Stimulated activated CD8-positive, alpha-beta memory T cell treated with anti-CD3 and anti-CD28 coated beads, Interleukin-15, amount 100 ng/mL, for 4 hours (primary cell): ENCODE measurements around the gene C1RL.

Source experiments
- DNase-seq, 2 donors: peaks; one replicate each; pipeline ENCODE4 v3.0.0-alpha.2; 2020; ENCODE audit warnings: low read depth in 2 of 2

The C1RL gene, protein sequence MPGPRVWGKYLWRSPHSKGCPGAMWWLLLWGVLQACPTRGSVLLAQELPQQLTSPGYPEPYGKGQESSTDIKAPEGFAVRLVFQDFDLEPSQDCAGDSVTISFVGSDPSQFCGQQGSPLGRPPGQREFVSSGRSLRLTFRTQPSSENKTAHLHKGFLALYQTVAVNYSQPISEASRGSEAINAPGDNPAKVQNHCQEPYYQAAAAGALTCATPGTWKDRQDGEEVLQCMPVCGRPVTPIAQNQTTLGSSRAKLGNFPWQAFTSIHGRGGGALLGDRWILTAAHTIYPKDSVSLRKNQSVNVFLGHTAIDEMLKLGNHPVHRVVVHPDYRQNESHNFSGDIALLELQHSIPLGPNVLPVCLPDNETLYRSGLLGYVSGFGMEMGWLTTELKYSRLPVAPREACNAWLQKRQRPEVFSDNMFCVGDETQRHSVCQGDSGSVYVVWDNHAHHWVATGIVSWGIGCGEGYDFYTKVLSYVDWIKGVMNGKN

DNA sequence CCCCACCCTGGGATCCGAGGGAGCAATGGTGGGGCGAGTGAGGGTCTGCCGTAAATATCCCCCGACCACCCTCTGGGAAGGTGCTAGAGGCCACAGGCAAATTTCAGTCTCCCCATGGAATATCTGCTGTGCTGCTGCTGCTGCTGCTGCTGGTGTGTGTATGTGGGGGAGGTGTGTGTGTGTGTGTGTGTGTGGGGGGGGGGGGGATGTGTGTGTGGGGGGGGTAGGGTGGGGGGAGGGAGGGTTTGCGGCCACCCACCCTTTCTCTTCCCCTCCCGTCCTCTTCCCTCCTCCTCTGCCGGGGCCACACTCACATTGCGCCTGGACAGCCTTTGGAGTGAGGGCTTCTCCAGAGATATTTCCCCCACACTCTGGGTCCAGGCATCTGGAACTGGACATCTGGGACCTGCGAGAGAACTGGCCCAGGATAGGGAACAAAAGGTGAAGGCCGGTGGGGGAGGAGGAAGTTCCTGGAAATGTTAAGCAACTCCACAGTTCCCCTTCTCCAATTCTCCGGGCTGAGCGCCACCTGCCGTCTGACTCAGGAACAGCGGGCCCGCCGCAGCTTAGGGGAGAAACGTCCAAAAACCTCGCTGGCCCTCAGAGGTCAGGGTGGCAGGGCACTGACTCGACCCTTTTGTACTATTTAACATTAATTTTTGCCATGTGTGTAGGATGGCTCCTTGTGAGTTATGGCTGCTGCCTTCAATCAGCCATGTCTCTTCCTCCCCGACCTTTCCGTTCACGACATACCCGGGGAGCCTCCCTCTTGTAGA is at the start of gene C1RL:
Gene C1RL (minus strand): TSS at position 419 of the 776 bp plus-strand sequence. CDS start 34 bp downstream, at position 385.
- peak; percentile 53 to 55 for DNase-seq

DNA sequence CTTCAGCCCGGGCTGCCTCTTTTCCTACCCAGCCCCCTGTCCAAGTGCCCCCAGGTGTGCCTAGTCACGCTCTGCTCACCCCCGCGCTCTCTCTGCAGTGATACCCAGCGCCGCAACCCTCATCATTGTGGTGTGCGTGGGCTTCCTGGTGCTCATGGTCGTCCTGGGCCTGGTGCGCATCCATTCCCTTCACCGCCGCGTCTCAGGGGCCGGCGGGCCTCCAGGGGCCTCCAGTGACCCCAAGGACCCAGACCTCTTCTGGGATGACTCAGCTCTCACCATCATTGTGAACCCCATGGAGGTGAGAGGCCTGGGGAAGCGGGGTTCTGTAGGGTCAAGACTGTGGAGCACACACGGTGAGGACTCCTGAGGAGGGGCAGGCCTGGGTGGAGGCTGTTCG is 48.4 kb upstream of the C1RL start:
- DNase-seq = no peak

DNA sequence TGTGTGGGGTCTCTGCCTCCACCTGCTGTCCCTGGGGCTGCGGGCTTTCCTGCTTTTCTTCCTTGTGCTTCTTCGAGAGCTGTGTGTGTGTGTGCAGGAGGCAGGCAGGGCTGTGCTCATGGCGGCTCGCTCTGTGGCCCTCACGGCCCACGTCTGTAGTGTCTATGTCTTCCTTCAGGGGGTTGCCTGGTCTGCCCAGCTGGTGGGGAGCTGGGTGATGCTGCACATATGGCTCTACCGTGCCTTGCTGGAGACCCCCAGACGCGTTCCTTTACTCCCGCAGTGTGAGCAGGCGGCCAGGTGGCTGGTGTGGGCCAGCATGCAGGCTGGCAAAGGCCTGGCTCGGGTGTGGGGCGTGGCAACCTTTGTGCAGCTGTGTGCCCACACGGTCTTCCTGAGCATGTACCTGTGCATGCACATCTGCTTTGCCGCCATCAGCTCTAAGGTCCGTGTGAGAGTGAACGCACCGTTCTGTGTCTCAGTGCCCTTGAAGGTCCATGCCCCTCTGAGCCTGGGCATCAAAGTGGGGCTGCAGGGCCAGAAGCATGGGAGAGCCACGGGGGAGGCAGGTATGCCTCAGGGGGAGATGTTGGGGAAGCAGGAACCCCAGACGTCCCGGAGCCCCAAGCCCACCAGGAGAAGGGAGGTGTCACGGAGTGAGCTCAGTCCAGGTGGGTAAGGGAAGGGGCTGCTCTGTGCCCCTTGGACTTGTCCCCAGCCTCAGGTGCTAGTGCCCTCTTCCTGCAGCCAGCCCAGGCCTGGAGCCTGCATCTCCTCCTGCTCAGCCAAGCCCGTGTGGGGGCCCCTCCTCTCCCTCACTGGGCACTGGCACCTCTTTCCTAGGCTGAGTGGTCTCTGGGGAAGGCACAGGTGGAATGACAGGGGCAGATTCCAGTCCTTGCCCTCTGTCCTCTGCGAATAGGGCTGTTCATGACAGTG is 47.5 kb upstream of the C1RL start:
- no peak for DNase-seq

DNA sequence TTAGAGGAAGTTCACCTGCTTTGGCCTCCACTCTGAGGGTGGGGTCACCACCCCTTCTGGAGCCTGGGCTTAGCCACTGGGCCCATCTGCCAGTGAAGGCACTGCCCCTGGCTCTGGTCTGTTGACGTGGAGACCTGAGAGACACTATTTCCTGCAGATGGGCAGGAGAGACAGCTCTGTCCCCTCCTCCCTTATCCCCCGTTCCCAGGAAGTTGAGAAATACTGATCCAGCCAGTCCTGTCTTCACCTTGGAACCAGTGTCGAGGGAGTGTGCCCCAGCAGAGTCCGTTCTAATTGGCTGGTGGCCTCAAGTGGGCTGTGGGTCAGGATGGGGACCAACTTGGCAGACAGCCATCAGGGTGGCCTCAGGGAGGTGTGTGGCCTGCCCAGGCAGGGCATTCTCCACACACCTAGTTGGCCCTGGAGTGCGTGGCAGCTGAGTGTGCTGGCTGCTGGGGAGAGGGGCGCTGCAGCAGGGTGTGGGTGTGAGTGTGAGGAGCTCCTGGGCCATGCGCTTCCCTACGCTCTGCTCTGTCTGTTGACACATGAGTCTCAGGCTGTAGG is 46.5 kb upstream of the C1RL start:
- DNase-seq = no peak

DNA sequence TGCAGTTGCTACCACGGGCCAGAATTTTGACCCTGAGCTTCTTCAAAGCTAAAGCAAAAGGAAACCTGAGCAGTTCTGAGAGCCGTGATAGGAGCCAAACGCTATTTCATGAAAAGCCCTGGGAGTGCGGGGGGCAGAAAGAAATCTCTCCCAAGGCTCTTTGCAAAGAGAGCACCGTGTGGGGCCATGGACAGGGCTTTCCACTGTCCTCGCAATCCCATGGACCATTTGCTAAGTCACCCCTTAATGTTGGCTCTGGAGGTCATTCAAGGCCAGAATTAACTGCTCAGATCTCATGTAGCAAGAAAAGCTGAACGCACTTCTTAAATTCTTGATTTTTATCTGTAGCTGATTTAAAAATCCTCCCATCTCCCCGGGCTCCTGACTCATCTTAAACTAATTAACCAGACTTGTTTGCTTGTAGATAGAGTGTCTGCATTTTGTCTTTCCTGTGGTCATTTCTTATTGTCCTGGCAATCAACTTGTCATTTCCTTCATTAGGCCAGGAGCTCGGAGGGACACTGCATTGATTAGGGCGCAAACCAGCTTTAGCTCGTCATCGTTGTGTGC is 46.0 kb upstream of the C1RL start:
- no peak for DNase-seq

DNA sequence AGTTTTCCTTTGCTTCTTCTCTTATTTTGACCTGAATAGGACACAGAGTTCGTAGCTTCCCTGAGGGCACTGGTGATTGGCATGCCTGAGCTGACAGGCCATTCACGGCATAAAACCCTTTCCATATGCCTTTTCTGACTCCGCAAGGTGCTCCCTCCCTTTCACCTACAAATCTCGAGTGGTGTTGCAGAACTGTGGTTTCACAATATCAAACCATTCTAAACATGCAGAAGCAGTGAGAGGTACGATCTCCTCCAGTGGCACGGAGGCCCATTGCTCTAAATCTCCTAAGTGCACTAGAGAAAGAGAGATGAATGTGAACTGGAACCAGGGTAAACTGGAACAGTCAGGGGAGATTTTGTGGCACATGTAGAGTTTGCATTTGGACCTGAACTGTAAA is 45.0 kb upstream of the C1RL start:
- no peak for DNase-seq

DNA sequence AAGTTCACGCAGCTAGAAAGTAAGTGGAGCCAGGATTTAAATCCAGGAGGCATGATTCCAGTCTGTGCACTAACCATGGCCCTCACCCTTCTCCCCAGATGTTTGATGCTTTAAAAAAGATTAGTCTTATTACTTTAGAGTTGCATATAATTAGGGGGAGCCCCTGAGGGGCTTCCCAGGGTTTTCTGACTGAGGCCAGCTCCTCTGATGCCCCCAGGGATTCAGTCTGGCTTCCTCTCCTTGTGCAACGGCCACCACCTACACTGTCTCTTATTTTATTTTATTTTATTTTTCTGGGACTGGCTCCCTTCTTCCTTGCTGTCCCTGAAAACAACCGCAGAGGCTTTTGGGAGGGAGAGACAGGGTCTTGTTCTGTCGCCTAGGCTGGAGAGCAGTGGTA is 43.8 kb upstream of the C1RL start:
- no peak for DNase-seq

DNA sequence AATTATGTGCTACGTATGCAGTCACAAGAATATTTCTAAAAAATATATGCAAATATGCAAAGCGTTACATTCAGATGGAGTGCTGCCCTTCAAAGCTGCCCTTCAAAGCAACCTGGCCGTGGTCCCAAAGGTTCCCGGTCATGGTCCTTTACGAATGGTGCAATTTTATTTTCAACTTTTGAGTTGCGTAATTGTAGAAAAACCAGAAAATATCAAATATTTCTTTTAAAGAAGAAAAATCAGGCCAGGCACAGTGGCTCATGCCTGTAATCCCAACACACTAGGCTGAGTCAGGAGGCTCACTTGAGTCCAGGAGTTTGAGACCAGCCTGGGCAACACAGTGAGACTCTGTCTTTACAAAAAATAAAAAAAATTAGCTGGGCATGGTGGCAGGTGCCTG is 42.5 kb upstream of the C1RL start:
- no peak for DNase-seq

DNA sequence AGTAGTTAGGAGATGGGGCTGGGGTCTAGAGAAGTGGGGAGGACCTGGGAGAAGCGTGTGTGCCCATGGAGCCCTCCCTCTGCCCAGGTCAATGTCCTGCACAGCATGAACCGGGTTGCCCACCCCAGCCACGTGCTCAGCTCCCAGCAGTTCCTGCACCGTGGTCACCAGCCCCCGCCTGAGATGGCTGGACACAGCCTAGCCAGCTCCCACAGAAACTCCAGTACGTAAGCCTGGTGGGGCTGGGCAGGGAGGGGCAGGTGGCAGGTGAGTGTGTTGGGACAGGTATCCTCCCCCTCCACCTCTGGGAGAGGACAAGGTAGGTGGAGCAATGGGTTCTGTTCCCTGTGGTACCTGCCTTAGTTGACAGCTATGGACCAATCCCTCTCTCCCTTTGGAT is 41.8 kb upstream of the C1RL start:
- DNase-seq = no peak

DNA sequence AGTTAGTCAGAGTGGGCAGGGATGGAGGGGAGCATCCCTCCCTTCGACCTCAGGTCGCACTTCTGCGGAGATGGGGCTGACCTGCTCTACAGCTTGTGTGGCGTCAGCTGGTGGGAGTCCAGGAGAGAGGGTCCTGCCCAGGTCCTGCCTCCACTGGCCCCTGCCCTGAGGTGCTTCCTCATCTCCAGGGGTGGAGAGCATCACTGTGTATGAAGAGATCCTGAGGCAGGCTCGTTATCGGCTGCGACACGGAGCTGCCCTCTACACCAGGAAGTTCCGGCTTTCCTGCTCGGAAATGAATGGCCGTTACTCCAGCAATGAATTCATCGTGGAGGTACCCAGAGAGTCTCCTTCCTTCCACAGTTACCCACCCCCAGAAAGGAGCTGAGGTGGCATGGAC is 41.3 kb upstream of the C1RL start:
- DNase-seq = no peak

DNA sequence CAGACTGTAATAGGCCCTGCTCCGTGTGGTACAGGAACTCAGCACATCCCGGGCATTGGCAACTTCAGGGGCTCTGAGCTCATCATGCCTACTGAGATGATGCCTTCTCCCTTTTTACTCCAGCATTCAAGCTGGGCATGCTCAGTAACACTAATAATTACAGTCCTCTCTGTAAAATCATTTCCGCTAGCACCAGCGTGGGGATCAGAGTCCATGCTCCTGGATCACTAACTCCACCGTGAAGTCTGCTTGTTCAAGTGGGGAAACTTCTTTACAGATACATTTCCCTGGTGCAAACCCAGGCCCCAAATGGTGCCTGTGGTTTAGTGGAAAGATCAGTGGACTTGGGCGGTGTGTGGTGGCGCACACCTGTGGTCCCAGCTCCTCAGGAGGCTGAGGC is 37.9 kb upstream of the C1RL start:
- no peak for DNase-seq

DNA sequence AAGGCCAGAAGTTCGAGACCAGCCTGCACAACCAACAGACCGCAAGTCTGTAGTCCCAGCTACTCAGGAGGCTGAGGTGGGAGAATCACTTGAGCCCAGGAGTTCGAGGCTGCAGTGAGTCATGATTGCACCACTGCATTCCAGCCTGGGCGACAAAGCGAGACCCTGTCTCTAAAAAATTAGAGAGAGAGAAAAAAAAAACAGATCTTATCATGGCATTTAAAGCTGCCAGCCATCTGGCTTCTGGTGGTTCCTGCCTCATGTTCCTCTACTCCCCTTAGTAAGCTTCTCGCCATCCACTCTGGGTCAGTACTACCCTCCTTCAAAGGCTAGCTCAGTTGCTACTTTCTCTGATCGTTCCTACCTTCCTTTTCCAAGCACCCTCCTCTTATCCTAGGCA is 37.2 kb upstream of the C1RL start:
- no peak for DNase-seq

DNA sequence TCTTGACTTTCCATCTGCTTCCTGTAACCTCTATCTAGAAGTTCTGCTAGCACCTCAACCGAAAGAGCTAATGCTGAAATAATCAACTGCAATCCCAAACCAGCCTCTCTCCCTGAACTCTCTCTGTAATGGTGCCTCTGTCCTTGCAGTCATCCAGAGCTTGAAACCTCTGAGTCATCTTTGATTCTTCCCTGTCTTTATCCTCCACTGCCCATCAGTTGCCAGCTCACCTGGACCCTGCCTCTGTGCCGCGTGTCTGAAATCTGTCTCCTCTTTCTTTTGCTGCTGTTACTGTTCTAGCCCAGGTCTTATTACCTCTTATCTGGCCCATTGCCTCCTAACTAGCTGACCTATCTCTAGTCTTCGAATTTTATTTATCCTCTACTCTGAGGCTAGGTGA is 36.7 kb upstream of the C1RL start:
- no peak for DNase-seq

DNA sequence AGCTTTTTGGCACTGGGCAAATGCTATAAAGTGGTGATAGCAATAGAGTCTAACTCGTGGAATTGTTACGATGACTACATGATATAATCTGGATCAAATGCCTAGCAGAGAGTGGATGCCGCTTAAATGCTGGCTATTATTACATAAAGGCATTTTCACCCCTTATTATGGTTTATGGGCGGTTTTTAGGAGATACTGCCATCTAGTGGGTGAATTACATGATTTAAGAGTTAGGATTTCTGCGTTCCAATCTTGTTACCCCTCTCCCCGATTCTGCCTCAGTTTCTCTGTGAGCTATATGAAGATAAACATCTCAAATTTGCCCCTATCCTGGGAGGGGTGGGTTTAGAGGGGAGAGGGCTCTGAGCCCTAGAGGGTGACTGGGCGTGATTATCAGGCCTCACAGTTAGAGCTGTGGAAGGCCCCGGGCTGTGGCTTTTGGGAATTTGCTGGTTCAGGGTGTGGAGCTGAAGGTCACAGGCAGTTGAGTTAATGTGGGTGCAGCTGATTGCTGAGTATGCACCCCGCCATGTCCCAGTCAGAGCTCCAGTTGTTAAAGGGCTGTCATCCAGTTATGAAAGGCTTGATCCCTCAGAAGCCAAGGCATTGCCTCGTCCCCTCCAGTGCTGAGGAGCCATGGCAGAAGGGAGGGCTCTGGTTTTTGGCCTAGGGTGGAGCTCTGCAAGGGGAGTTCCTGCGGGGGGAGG is 35.6 kb upstream of the C1RL start:
- DNase-seq = no peak

DNA sequence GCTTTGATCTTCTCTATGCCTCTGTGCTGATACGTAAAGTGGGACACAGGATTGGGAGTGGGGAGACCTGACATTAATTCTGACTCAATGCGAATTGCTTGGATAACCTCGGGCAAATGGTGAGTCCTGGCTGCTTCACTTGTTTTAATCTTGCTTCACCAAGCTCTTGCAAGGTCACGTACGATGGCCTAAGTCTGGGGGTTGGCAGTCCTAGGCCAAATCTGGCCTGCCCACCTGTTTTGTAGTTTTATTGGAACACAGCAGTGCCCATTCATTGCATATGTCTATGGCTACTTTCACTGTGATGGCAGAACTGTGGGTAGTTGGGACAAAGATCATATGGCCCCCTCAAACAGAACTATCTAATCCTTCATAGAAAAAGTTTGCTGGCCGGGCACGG is 34.5 kb upstream of the C1RL start:
- no peak for DNase-seq

DNA sequence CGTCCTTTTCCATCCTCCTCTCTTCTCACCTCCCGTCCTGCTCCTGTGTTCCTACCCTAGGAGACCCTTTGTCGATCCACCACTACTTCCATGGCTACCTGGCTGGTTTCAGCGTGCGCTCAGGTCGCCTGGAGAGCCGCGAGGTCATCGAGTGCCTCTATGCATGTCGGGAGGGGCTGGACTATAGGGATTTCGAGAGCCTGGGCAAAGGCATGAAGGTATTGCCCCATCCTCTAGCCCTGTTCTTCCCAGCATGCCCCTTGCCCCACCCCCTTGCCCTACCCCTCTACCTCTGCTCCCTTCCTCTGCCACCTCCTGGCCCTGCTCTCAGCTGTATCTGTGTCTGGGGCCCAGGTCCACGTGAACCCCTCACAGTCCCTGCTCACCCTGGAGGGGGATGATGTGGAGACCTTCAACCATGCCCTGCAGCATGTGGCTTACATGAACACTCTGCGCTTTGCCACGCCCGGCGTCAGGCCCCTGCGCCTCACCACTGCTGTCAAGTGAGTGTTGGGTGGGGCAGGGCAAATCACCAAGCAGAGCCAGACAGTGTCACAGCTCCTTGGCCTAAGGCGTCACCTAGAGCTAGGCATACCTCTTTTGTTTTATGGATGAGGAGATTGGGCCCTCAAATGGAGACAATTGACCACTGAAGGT is 33.9 kb upstream of the C1RL start:
- DNase-seq = no peak

DNA sequence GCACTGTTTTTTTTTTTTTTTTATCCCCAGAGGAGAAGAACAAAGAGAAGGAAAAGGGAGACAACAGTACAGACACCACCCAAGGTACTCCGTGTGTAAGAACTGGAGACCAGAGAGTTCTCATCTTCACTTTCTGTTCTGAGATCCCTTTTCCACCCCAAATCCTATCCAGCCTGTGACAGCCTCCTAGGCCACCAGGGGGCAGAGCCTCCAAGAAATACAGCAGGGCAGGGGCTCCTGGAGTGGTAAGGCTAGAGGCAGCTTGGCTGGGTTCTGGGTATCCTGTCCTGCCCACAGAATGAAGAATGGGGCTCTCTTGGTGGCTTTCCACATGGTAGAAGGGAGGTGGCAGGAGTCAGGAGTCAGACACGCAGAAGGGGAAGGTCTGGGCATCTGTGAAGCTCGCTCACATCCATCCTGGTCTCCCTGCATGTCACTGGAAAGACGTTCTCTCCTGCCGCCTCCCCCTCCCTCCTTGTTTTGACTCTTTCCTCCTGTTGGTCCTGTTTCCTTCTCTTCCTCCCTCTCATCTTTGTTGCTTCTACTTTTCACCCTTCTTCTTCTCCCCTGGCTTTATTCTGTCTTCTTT is 33.1 kb upstream of the C1RL start:
- peak in 1 of 2 donors; percentile 15 for DNase-seq

DNA sequence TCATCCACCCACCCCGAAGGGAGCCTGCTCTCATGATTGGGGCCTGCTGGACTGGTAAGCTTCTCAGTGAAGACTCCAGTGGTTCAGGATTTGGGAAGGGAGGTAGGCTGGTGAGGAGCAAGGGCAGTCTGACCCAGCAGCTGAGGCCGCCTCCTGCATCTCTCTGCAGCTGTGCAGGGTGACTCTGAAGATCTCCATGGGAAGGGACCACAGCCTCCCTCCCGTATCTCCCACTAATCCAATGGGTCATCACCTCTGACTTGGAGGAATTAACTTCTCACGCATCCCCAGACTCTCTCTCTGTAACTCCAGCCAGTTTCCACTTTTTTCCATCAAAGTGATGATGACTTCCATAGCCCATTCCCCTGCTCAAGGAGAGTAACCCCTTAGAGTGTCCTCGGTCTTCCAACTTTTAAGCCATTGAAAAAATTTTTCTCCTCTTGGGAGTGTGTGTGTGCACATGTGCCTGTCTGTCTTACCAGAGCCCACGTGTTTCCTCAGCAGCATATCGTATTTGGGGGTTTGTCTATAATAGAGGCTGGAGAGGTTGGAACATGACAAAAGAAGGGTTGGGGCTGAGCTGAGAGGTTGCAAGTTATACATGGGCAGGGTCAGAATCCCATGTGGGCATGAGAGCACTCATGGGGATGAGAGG is 32.5 kb upstream of the C1RL start:
- no peak for DNase-seq

DNA sequence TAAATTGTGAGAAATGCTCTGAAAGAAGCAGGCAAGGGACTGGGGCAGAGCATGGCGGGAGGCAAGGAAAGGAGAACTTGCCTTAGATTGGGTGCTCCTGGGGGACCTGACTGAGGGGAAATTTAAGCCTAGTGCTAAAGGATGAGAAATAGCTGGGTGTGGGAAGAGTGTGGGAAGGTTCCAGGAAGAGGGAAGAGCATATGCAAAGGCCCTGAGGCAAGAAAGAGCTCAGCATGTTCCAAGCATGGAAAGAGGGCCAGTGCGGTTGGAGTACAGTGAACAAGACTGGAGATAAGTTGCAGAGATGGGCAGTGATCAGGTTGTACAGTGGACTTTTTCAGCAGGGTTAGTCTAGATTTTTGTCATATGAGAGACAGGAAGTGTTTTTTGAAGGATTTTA is 30.2 kb upstream of the C1RL start:
- DNase-seq = no peak
